HTERT RPE-1 (cell line): ENCODE data around the gene IL17RA.
"Not testable (repeated sequence)": the region's sequence is repeated elsewhere in the genome, so short reads cannot be mapped to it uniquely, and the experiment has no call there.

ENCODE experiments used
- in situ Hi-C: fragments of 300-500 bp; cut with MboI; formaldehyde crosslinking; loops from 4 replicates; pipeline ENCODE4 v1.14.3; 2020; ENCODE audit warnings: low sequenced_read_pairs

IL17RA gene

GRCh38 chr22:17118342-17118741, 33.5 kb downstream of the IL17RA start:
- in situ Hi-C loops: no loop called here

GRCh38 chr22:17119481-17120202, 34.8 kb downstream of the IL17RA start:
- in situ Hi-C loops: no loop called here

DNA sequence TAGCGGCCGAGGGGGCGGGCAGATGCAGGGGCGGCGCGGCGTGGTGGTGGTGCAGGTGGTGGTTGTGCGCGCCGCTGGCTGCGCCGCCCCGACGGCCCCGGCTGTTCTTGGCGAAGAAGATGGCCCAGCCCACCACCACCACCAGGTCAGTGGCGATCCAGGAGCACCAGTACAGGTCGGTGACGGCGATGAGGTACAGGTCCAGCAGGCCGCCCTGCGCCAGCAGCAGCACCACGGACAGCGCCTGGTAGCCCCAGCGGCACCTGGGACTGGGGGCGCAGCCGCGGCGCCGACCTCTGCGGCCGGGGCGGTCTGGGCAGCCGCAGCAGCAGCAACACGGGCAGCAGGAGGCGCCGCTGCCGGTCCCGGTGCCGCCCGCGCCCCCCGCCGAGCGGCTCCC, 35.5 kb downstream of the IL17RA start:
- in situ Hi-C loops: no loop called here

DNA sequence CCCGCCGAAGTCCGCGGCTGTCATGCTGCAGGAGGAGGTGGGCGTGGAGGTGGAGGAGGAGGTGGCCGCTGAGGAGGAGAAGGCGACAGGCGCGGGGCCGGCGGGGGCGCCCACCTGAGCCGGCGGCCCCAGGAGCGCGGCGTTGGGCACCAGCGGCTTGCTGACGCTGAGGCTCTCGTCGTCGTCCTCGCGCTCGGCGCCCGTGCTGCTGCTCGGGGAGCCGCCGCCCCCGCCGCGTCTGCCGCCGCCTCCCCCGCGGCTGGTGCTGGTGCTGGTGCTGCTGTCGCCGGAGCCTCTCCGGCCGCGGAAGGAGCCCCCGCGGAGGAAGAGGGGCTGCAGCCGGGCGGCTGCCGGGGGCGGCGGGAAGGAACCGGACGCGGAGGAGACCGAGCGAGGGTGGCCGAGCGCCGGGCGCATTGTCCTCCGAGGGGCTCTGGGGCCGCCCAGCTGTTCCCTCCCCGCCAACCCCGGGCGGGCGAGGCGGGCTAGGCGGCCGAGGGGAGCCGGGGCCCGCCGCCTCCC, 36.0 kb downstream of the IL17RA start:
- in situ Hi-C loops: no loop called here

DNA sequence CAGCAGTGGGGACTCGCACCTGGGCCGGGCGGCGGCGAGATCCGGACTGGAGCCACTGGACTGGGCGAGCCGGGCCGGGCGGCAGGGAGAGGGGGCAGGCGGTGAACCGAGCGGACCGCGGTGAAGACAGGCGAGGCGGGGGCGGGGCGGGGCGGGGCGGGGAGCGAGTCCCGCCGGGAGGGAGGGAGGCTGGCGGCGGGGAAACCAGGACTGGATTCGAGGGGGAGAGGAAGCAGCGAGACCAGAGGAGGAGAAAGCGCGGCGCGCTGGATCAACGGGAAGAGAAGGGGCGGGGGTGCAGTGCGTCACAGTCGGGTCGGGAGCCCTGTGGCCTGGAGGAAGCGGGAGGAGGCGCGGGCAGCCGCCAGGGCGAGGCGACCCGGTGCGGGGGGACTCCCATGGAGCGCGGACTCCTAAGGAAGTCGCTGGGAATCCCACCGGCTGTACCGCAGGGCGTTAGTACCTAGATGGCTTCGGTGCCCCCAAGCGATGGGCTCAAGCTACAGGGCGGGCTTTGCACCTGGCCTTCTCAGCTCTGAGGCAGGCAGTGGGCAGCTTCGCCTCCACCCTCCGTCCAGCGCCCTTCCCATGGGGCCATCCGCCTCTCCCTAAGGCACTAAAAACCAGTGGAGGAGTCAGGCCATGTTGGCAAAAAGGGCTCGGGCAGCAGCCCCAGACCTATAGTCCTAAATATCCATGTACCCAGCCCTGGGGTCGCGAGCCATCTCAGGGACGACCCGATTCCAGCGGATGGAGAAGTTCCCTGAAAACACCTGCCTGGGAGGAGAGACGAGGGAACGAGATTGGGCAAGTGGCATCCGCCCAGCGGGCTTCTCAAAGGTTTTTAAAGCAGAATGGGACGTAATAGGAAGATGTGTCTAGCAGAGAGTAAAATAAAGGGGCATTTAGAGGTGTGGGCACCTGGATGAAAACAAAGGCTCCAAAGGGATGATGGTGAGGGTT, 36.7 kb downstream of the IL17RA start, which contains the start of gene TMEM121B:
Gene TMEM121B, minus strand, starts transcription at position 128 of the 963 bp plus-strand sequence. CDS start 233 bp downstream, outside the sequence.
- in situ Hi-C loops: no loop called here

- in situ Hi-C loops: no loop called here
Measured at GRCh38 chr22:17130199-17130598, 45.4 kb downstream of the IL17RA start.

DNA sequence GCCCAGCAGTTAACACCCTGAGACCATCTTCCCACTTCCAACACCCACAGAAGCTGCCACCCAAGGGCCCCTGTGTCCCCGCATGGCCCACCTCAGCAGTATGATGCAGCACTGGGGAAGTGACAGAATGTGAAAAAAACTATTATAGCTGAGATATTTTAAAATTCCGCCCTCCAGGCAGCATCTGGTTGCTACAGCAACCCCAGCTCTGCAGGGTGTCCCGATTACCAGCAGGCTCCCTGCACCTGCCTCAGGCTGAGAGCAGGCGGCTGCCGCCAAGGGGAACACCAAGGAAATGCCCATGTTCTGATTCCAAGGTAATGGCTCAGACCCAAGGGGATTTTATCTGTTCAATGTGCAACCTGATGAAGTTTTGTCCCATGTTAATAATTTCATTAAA, 46.9 kb downstream of the IL17RA start:
- in situ Hi-C loops: no loop called here

- in situ Hi-C loops: no loop called here
Measured at GRCh38 chr22:17132112-17132511, 47.3 kb downstream of the IL17RA start.

DNA sequence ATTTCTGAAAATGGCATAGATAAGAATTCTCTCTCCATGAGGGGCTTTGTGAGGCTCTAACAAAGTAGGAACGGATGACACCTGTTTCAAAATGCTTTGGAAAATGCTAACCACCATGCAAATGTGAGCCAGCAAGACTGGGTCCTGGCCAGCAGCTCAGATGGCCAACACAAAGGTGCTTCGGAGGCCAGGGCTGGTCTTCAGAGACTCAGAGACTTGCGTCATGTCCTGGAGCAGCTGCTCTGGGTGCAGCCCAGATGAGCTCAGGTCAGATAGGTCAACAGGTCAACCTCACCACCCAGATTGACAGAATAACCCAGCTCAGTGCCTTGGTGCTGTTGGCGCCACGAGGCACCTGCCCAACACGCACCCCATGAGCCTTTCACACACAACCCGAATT, 48.3 kb downstream of the IL17RA start:
- in situ Hi-C loops: no loop called here

- in situ Hi-C loops: no loop called here
Measured at GRCh38 chr22:17135153-17135760, 50.5 kb downstream of the IL17RA start.

GRCh38 chr22:17137170-17137569, 52.4 kb downstream of the IL17RA start:
- in situ Hi-C loops: no loop called here

GRCh38 chr22:17137861-17138425, 53.1 kb downstream of the IL17RA start:
- in situ Hi-C loops: no loop called here

DNA sequence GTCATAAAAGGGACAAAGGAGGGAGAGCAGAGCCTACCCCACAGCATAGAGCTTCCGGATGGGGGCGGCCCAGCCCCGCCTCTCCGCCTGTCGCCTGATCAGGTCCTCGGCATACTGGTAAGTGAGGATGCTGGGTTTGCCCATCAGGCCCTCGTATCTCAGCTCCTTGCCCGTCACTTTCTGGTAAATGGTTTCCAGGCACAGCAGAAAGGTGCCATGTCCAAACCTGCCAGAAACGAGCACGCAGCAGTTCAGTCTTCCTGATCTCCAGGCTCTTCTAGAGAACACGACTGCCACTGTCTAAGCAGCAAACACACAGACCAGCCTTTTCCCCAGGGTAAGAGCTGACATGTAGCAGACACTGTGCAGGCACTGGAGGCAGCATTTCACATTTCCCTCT, 53.7 kb downstream of the IL17RA start:
- in situ Hi-C loops: no loop called here

DNA sequence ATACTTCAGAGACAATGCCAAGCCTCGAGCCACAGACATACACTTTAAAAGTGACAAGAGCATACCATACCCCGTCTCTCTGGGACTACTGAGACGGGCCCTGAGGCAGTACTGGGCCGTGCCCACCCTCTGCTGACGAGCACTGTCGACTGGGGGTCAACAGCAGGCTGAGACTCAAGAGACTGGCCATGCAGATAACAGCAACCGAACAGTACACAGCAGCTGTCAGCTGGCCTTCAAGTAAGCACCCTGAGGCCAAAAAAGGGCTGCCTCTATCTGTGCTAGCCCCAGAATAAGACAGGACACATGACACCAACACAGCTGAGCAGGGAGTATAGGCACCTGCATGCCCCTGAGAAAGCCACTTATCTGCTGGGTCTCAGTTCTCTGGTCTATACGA, 55.2 kb downstream of the IL17RA start:
- in situ Hi-C loops: no loop called here

DNA sequence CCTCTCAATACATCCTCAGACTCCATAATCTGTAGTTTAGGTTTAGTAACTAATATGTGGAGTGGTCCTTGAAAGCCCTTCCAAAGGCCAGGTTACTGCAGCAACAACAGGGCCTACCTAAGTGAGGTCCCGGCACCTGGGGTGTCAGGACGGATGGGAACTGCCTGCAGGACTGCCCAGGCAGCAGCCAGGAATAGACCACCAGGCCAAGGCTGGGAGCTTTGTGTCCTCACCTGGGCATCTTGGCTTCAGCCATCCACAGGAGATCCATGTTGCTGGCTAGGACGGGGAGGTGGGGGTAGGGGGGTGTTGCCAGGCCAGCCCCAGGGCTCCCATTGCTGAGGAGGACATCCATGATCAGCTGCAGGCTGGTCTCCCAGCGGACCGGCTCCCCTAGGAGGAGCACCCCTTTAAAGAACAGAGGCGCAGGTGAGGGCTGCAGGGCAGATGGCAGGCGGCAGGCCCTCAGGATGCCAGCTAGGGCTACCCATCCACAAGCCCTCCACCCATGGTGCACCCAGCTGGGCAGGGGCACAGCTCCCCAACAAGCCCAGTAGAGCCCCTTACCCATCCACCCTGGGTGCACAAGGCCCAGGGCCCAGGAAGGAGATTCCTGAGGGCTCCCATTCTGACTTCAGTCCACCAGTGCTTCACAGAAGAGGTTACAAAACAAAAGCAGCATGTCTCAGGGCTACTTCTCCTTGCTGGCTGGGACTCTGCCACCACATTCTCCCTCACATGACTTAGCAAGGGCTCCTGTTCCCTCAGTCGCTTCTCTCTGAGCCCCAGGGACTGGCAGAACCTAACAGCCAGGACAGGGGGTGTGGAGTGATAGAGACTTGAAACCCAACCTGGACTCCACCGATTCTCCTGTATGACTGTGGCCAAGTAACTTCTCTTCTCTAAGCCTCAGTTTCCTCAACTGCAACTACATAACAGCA, 56.3 kb downstream of the IL17RA start:
- in situ Hi-C loops: no loop called here

GRCh38 chr22:17143101-17143500, 58.3 kb downstream of the IL17RA start:
- in situ Hi-C loops: no loop called here

- in situ Hi-C loops: no loop called here
Measured at GRCh38 chr22:17143826-17144225, 59.0 kb downstream of the IL17RA start.

- in situ Hi-C loops: no loop called here
Measured at GRCh38 chr22:17145021-17145680, 60.4 kb downstream of the IL17RA start.

- in situ Hi-C loops: not testable (repeated sequence)
Measured at GRCh38 chr22:17147458-17147857, 62.7 kb downstream of the IL17RA start.
